HL-60 (cell line): Measurements from ENCODE around the gene LGALS12.

Source experiments
- DNase-seq, 2 experiments: peaks; one replicate each; pipeline ENCODE4 v3.0.0-alpha.2; 2010 to 2020; ENCODE audit warnings: low read depth in 1 of 2, low spot score in 1 of 2
- H3K27ac ChIP-seq: fragments of 250-450 bp; sonication (Bioruptor Pico); replicated peaks from 2 replicates; pipeline ENCODE4 v1.5.1; 2020; ENCODE audit warnings: mild to moderate bottlenecking, moderate library complexity
- H3K27me3 ChIP-seq: fragments of 250-450 bp; sonication (Bioruptor Pico); 2 replicates; pipeline ENCODE4 v1.5.1; 2021; ENCODE audit warnings: mild to moderate bottlenecking, moderate library complexity; ENCODE audit not compliant: insufficient read depth, poor library complexity, severe bottlenecking
- H3K4me3 ChIP-seq: replicated peaks from 2 replicates; pipeline ENCODE4 v1.5.1; 2011; ENCODE audit warnings: mild to moderate bottlenecking, control low read depth, low read length; ENCODE audit not compliant: insufficient read depth
- GABPA ChIP-seq: IDR thresholded peaks from 2 replicates; pipeline ENCODE4 v1.6.1; 2012; ENCODE audit warnings: low read depth
- POLR2AphosphoS5 ChIP-seq: IDR thresholded peaks from 2 replicates; pipeline ENCODE4 v1.6.1; 2012; ENCODE audit warnings: low read depth
- SPI1 ChIP-seq: IDR thresholded peaks from 2 replicates; pipeline ENCODE4 v1.6.1; 2012; ENCODE audit warnings: low read depth, mild to moderate bottlenecking, borderline replicate concordance
- TF ChIP-seq, protein P1 (sequence below): IDR thresholded peaks from one replicate; pipeline ENCODE4 v1.5.1; 2011; ENCODE audit warnings: low read length, control low read depth, inconsistent platforms; ENCODE audit not compliant: insufficient read depth
- TF ChIP-seq, protein P2 (sequence below): IDR thresholded peaks from 2 replicates; pipeline ENCODE4 v1.6.1; 2012; ENCODE audit warnings: low read depth; ENCODE audit not compliant: insufficient replicate concordance

Gene LGALS12

DNA sequence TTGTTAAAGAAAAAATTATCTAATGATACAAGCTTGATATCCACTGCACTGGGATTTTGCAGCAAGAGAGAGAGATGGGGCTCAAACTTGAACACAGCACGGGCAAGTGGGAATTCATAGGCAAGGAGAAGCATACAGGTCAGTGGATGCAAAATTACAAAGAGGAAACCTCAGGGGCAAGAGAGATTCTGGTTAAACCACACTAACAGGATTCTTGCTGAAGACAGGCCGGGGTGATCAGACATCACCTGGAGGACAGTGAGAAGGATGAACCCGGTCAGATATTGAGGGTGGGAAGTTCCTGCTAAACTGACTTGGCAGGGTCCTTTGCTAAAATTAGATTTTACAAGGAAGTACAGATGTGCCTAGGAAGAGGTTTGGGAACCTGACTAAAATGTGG is 28.2 kb downstream of the LGALS12 start:
- H3K4me3 ChIP-seq, result no peak overlapping the region
- no peak for DNase-seq
- no peak overlapping the region for H3K27ac ChIP-seq
- TF ChIP-seq, protein P1, sequence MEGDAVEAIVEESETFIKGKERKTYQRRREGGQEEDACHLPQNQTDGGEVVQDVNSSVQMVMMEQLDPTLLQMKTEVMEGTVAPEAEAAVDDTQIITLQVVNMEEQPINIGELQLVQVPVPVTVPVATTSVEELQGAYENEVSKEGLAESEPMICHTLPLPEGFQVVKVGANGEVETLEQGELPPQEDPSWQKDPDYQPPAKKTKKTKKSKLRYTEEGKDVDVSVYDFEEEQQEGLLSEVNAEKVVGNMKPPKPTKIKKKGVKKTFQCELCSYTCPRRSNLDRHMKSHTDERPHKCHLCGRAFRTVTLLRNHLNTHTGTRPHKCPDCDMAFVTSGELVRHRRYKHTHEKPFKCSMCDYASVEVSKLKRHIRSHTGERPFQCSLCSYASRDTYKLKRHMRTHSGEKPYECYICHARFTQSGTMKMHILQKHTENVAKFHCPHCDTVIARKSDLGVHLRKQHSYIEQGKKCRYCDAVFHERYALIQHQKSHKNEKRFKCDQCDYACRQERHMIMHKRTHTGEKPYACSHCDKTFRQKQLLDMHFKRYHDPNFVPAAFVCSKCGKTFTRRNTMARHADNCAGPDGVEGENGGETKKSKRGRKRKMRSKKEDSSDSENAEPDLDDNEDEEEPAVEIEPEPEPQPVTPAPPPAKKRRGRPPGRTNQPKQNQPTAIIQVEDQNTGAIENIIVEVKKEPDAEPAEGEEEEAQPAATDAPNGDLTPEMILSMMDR, result no peak
- no peak for TF ChIP-seq POLR2AphosphoS5
- no peak for TF ChIP-seq GABPA
- TF ChIP-seq SPI1, result no peak
- TF ChIP-seq, protein P2, sequence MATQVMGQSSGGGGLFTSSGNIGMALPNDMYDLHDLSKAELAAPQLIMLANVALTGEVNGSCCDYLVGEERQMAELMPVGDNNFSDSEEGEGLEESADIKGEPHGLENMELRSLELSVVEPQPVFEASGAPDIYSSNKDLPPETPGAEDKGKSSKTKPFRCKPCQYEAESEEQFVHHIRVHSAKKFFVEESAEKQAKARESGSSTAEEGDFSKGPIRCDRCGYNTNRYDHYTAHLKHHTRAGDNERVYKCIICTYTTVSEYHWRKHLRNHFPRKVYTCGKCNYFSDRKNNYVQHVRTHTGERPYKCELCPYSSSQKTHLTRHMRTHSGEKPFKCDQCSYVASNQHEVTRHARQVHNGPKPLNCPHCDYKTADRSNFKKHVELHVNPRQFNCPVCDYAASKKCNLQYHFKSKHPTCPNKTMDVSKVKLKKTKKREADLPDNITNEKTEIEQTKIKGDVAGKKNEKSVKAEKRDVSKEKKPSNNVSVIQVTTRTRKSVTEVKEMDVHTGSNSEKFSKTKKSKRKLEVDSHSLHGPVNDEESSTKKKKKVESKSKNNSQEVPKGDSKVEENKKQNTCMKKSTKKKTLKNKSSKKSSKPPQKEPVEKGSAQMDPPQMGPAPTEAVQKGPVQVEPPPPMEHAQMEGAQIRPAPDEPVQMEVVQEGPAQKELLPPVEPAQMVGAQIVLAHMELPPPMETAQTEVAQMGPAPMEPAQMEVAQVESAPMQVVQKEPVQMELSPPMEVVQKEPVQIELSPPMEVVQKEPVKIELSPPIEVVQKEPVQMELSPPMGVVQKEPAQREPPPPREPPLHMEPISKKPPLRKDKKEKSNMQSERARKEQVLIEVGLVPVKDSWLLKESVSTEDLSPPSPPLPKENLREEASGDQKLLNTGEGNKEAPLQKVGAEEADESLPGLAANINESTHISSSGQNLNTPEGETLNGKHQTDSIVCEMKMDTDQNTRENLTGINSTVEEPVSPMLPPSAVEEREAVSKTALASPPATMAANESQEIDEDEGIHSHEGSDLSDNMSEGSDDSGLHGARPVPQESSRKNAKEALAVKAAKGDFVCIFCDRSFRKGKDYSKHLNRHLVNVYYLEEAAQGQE, result no peak
- H3K27me3 ChIP-seq, result no peaks in the 10 kb centered on the region

- no peaks in the 10 kb centered on the region for H3K27me3 ChIP-seq
- DNase-seq, result no peak
- H3K27ac ChIP-seq, result no peak overlapping the region
- TF ChIP-seq SPI1 (no peak), POLR2AphosphoS5 (no peak), GABPA (no peak)
- TF ChIP-seq, protein P2, result no peak
- TF ChIP-seq, protein P1, result no peak
- H3K4me3 ChIP-seq, result no peak overlapping the region
These were observed 29.1 kb downstream of the LGALS12 start for GRCh38 chr11:63534895-63535461.

DNA sequence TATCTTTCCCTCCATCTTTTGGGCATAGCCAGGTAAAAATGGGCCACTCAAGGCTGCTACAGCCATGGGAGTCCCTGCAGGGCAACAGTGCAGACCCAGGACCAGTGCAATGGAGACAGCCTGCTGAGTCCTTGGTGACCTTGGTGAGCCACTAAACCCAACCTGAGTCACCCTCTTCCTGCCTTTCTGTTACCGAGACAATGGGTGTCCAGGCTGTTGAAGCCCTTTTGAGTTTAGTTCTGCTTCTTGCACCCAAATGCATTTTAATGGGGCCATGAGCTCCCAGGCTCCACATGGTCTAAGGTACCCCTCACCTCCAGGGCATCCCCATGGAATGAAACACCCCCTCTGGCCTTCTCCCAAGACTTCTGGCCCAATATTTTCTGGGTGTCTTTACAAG is 29.9 kb downstream of the LGALS12 start:
- H3K4me3 ChIP-seq, result no peak overlapping the region
- TF ChIP-seq, protein P2, result no peak
- TF ChIP-seq GABPA, result no peak
- TF ChIP-seq POLR2AphosphoS5, result no peak
- TF ChIP-seq SPI1, result no peak
- TF ChIP-seq, protein P1, result no peak
- peak in 1 of 2 experiments; percentile 3 for DNase-seq
- no peaks in the 10 kb centered on the region for H3K27me3 ChIP-seq
- H3K27ac ChIP-seq, result no peak overlapping the region
